GM13977 (cell line): ENCODE measurements around the gene KLC1.

ENCODE experiments used
- DNase-seq: peaks from one replicate; pipeline ENCODE4 v3.0.0; 2012; ENCODE audit warnings: low spot score
- CTCF ChIP-seq: IDR thresholded peaks from 2 replicates; pipeline ENCODE4 v1.5.1; 2012; ENCODE audit warnings: mild to moderate bottlenecking, control low read depth; ENCODE audit not compliant: insufficient read depth; ENCODE audit errors: extremely low read depth, missing control alignments
- in situ Hi-C: fragments of 300-500 bp; cut with MboI; formaldehyde crosslinking; loops from one replicate; pipeline ENCODE4 v1.12.0; 2022; ENCODE audit warnings: low sequenced_read_pairs, low pct_unique_long_range_greater_than_20kb, mixed read lengths, inconsistent platforms; ENCODE audit not compliant: unreplicated experiment

KLC1 gene

GRCh38 chr14:103705504-103706284, 76.7 kb downstream of the KLC1 start:
- no peak for TF ChIP-seq CTCF
- no peak for DNase-seq
- in situ Hi-C loops: no loop called here

GRCh38 chr14:103706551-103707328, 77.7 kb downstream of the KLC1 start:
- DNase-seq: no peak
- TF ChIP-seq CTCF: no peak
- in situ Hi-C loops: no loop called here

GRCh38 chr14:103707329-103708263, 78.6 kb downstream of the KLC1 start:
- in situ Hi-C loops: no loop called here
- TF ChIP-seq CTCF: no peak
- no peak for DNase-seq

- DNase-seq: no peak
- in situ Hi-C loops: no loop called here
- TF ChIP-seq CTCF: no peak
Measured at GRCh38 chr14:103708750-103709187, 79.8 kb downstream of the KLC1 start.

- in situ Hi-C loops: no loop called here
- DNase-seq: no peak
- TF ChIP-seq CTCF: no peak
Measured at GRCh38 chr14:103709814-103710213, 80.8 kb downstream of the KLC1 start.

GRCh38 chr14:103710771-103711377, 81.9 kb downstream of the KLC1 start:
- TF ChIP-seq CTCF: no peak
- DNase-seq: no peak
- in situ Hi-C loops: no loop called here
